GM13977 (cell line): ENCODE results near the gene COPZ1.

Source experiments
- DNase-seq: peaks from one replicate; pipeline ENCODE4 v3.0.0; 2012; ENCODE audit warnings: low spot score
- in situ Hi-C: fragments of 300-500 bp; cut with MboI; formaldehyde crosslinking; loops from one replicate; pipeline ENCODE4 v1.12.0; 2022; ENCODE audit warnings: low sequenced_read_pairs, low pct_unique_long_range_greater_than_20kb, mixed read lengths, inconsistent platforms; ENCODE audit not compliant: unreplicated experiment
- TF ChIP-seq, protein P1 (sequence below): IDR thresholded peaks from 2 replicates; pipeline ENCODE4 v1.5.1; 2012; ENCODE audit warnings: mild to moderate bottlenecking, control low read depth; ENCODE audit not compliant: insufficient read depth; ENCODE audit errors: extremely low read depth, missing control alignments

The COPZ1 gene

DNA sequence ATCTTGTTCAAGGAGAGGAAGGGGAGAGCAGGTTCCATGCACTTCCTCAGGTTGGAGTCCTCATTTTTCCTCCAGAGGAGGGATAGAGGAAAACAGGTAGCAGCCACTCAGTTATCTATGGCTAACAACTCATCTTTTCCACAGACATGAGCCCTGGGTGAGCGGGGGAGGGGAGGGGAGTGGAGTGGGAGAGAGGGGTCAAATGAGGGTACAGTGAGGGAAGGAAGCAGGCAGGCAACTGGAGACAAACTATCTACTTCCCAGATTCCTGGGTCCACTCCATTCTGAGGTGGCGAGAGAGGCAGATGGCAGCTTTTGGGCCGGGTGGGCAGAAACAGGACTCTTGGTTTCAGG, 62.2 kb downstream of the COPZ1 start:
- DNase-seq = no peak
- TF ChIP-seq, protein P1, sequence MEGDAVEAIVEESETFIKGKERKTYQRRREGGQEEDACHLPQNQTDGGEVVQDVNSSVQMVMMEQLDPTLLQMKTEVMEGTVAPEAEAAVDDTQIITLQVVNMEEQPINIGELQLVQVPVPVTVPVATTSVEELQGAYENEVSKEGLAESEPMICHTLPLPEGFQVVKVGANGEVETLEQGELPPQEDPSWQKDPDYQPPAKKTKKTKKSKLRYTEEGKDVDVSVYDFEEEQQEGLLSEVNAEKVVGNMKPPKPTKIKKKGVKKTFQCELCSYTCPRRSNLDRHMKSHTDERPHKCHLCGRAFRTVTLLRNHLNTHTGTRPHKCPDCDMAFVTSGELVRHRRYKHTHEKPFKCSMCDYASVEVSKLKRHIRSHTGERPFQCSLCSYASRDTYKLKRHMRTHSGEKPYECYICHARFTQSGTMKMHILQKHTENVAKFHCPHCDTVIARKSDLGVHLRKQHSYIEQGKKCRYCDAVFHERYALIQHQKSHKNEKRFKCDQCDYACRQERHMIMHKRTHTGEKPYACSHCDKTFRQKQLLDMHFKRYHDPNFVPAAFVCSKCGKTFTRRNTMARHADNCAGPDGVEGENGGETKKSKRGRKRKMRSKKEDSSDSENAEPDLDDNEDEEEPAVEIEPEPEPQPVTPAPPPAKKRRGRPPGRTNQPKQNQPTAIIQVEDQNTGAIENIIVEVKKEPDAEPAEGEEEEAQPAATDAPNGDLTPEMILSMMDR = no peak
- in situ Hi-C loops = no loop called here

DNA sequence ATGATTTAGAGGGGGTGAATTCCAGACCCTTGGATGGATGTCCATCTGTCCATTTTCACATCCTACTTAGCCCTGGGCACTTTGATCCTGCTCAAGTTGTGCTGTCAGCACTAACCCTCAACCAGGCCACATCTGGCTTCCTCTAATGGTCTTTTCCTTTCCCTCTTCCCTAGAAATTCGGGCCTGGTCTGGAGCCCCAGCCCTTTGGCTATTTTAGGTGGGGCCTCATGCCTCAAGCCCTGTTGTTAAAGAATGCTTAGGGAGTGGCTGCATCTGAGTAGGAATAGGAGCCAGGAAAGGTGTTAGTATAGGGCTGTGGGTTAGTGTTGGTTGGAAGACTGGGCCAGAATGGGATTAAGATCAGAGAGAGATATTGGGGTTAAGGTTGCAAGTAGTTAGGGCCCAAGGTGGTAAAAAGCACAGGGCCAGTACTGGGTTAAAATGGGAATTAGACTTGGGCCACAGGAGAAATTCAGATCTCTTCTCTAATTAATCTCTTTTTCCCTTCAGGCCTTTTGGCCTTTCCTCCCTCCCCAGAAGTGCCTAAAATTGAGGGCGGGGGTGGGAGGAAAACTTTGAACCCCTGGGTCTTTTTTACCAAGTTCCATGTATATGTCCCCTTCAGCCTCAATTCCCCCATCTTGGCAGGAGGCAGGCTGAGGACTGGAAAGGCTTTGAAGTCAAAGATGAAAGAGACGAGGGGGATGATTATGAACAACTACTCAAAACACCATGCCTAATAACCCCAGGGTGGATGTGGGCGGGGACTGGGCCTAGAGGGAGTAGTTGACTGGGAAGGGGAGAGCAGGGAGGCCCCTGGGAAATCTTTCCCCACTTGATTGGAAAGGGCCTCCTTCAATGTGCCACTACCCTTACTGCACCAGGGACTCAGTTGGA, 63.6 kb downstream of the COPZ1 start:
- DNase-seq = no peak
- in situ Hi-C loops = no loop called here
- TF ChIP-seq, protein P1 = no peak

DNA sequence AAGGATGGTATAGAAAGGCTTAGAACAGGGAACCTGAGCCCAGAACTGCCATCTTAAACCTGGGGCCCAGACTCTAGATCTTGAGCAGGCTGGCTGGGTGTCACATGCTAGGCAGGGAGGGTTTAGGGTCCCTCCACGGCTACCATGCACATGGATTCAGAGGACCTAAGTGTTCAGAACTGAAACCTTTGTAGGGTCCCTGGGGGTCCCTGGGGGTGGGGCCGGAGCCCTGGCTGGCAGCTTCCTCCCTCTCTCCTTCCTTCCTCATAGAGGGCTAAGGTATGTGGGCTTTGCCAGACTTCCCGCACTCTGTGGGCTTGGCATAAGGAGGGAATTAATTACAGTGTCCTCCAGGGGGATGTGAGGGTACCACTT, 64.2 kb downstream of the COPZ1 start:
- in situ Hi-C loops = no loop called here
- TF ChIP-seq, protein P1 = no peak
- no peak for DNase-seq

DNA sequence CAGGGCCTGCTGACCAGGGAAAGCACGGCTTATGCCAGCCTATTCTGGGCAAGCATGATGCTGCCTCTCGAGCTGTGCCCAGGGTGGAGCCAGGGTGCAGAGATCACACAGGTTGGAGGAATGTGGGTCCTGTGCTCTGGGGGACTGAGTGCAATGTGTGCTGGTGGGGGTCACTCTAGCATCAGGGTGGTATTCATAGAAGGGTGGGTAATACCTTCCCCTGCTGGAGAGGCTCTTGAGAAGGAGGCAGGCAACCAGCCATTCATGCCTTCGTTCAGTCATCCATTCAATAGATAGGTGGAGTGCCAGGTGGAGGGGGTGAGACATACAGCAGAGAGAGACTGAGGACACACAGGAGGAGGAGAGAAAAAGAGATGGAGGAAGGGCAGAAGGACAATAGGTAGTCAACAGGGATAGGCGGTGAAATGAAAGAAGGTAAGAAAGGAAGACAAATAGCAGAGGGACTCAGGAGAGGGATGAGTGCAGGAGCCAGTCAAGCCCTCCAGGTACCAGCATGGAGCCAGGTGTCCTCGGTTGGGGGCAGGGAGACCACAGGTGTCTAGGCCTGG, 64.8 kb downstream of the COPZ1 start:
- TF ChIP-seq, protein P1 = no peak
- DNase-seq = no peak
- in situ Hi-C loops = no loop called here

DNA sequence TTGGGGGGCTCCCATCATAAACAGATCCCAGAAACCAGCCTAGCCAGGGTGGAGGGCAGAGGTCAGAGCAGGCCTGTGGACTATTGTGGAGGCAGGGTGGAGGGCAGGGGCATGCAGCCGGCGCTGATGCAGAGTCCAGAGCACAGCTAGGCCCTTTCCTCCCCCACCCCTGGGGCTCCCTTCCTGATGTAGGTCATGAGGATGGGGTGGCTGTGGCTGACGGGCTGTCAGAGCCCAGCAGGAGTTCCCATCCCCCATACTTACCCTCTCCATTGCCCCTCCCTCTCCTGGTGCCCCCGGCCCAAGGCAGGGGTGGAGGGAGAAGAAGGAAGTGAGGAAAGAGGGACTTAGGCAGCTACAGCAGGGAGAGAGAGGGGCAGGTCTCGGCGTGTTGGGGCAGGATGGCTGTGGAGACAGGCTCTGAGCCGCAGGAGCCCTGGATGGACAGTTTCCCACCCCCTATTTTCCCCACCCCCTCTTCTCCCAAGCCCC, 65.3 kb downstream of the COPZ1 start:
- DNase-seq = no peak
- in situ Hi-C loops = no loop called here
- TF ChIP-seq, protein P1 = no peak

GRCh38 chr12:54390668-54391551, 66.0 kb downstream of the COPZ1 start:
- in situ Hi-C loops = no loop called here
- TF ChIP-seq, protein P1 = peak; percentile 42
- peak; percentile 87 for DNase-seq
